ENCODE results near the gene PACSIN3.

PACSIN3 gene

DNA sequence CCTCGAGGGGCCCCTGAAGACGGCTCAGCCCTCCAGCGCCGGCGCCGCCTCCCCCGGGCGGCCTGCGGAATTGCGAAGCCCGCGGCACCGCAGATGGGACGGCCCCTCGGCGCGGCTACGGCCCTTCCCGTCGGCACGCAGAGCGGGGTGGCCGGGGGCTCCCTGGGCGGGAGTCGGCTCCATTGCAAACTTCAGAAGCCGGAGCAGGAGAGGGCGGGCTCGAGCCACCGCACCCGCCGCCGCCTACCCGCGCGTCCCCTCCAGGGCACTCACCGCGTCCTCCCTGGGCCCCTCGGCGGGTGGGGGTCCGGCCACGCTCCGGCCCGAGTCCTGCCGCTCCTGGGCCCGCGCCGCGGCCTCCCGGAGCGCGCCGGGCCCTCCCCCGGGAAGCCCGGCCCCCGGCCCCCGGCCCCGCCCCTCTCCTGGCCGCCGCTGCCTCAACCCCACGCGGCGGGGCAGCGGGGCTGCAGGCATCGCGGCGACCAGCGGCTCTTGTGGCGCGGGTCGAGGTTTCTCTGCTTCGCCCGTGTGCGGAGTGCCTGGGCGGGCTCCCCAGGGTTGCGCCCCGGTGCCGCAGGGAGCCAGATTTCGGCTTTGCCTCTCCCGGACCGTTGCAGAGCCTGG, at the start of gene PACSIN3:
PACSIN3 (minus strand) TSS at position 359 of the 624 bp plus-strand sequence. CDS start 3,707 bp downstream, outside the sequence.
- peak; percentile 43 to 80 for DNase-seq (ENCODE audit: low spot score in 2 of 2)
- Histone ChIP-seq H3K27me3 (ENCODE audit: low read depth) (no peaks in the 10 kb centered on the region), H3K4me3 (peak within 1 kb of the TSS; percentile 75), H3K9me3 (no peaks in the 10 kb centered on the region), H3K4me1 (peaks cover 17% of the 10 kb centered on the region), H3K36me3 (replicated peaks) (peaks cover 4% of the 10 kb centered on the region)
- in situ Hi-C loops (cut with MboI; ENCODE audit: low sequenced_read_pairs) = no loop called here

DNA sequence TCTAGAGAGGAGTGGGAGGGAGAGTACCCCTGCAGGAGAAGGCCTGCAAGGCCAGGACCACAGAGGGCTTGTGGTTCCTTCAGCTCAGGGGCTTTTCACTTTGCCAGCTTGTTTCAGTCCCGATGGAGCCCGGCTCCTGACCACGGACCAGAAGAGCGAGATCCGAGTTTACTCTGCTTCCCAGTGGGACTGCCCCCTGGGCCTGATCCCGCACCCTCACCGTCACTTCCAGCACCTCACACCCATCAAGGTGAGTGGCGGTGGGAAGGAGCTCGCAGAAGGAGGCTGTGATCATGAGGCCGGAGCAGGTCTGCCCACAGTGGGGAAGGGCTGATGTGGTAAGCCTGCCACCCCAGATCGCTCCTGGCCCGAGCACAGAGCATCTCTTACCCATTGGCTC, 48.9 kb upstream of the PACSIN3 start:
- no peaks in the 10 kb centered on the region for H3K4me1 ChIP-seq
- no peak for DNase-seq (ENCODE audit: low spot score in 2 of 2)
- peaks cover 45% of the 10 kb centered on the region for H3K36me3 ChIP-seq (replicated peaks)
- in situ Hi-C loops (cut with MboI; ENCODE audit: low sequenced_read_pairs) = no loop called here
- no peaks in the 10 kb centered on the region for H3K27me3 ChIP-seq (ENCODE audit: low read depth)
- no peak overlapping the region for H3K4me3 ChIP-seq
- no peaks in the 10 kb centered on the region for H3K9me3 ChIP-seq

DNA sequence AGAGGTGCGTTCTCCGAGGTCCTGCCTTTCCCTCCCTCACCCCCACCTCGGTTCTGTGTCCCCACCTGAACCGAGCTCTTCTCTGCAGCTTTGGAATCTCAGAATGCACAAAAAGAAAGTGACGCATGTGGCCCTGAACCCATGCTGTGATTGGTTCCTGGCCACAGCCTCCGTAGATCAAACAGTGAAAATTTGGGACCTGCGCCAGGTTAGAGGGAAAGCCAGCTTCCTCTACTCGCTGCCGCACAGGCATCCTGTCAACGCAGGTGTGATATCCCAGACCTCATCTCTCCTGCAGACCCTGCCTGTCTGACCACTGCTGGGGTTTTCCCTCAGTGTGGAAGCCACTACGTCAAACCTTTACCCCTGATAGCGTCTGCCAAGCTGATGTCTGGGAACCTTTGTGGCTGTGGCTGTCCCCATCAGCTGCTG, 48.5 kb upstream of the PACSIN3 start:
- DNase-seq (ENCODE audit: low spot score in 2 of 2) = no peak
- H3K4me3 ChIP-seq = no peak overlapping the region
- in situ Hi-C loops (cut with MboI; ENCODE audit: low sequenced_read_pairs) = no loop called here
- H3K4me1 ChIP-seq = no peaks in the 10 kb centered on the region
- no peaks in the 10 kb centered on the region for H3K9me3 ChIP-seq
- no peaks in the 10 kb centered on the region for H3K27me3 ChIP-seq (ENCODE audit: low read depth)
- H3K36me3 ChIP-seq (replicated peaks) = peaks cover 40% of the 10 kb centered on the region

DNA sequence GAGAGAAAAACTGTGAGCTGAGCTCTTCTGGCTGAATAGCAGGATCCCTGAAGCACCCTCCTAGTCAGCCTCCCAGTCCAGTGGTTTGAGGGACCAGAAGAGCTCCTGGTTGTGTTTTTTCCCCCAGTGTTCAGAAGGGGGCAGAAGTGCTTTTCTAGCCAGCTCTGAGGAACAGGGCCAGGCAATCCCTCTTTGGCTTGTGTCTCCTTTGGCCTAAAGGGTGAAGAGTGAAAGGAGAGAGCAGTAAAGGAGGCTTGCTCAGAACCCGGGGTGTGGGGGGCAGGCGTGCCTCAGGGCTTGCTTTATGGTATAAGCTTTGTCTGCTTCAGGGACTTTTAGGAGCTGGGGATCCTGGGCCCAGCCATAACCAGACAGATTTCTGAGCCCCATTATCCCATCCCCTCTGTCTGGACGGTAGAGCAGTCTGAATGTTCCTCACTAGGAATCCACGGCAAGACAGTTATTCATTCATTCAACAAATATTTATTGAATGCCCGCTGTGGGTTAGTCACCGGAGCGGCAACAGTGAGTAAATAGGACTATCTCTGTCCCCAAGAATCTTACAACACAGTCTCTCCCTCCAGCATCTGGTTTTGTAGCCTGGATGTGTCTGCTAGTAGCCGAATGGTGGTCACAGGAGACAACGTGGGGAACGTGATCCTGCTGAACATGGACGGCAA, 47.9 kb upstream of the PACSIN3 start:
- Histone ChIP-seq H3K9me3 (no peaks in the 10 kb centered on the region), H3K36me3 (replicated peaks) (peaks cover 35% of the 10 kb centered on the region), H3K4me1 (no peaks in the 10 kb centered on the region), H3K4me3 (no peak overlapping the region), H3K27me3 (ENCODE audit: low read depth) (no peaks in the 10 kb centered on the region)
- in situ Hi-C loops (cut with MboI; ENCODE audit: low sequenced_read_pairs) = no loop called here
- no peak for DNase-seq (ENCODE audit: low spot score in 2 of 2)

DNA sequence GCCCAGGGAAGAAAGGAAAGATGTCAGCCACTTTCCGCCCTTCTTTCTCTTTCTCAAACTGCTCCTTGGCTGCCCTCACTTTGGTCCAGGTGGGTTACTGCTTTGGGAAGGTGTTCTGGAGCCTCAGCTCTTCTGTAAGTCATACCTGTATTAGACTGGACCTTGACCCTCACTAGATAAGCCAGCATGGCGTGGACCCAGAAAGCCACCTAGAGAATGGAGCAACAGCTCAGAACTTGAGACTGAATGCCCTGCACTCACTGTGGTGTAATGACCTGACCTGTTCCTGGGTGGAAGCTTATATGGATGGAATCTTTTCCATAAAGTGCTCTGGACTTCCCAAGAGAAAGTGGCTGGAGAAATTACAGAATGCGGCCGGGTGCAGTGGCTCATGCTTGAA, 46.8 kb upstream of the PACSIN3 start:
- H3K27me3 ChIP-seq (ENCODE audit: low read depth) = no peaks in the 10 kb centered on the region
- H3K9me3 ChIP-seq = no peaks in the 10 kb centered on the region
- H3K4me3 ChIP-seq = no peak overlapping the region
- no peaks in the 10 kb centered on the region for H3K4me1 ChIP-seq
- in situ Hi-C loops (cut with MboI; ENCODE audit: low sequenced_read_pairs) = no loop called here
- H3K36me3 ChIP-seq (replicated peaks) = peaks cover 28% of the 10 kb centered on the region
- DNase-seq (ENCODE audit: low spot score in 2 of 2) = no peak

- no peaks in the 10 kb centered on the region for H3K9me3 ChIP-seq
- no peaks in the 10 kb centered on the region for H3K4me1 ChIP-seq
- in situ Hi-C loops (cut with MboI; ENCODE audit: low sequenced_read_pairs) = no loop called here
- DNase-seq (ENCODE audit: low spot score in 2 of 2) = no peak
- H3K36me3 ChIP-seq (replicated peaks) = peaks cover 26% of the 10 kb centered on the region
- no peak overlapping the region for H3K4me3 ChIP-seq
- H3K27me3 ChIP-seq (ENCODE audit: low read depth) = no peaks in the 10 kb centered on the region
Measured at GRCh38 chr11:47229161-47229560, 42.9 kb upstream of the PACSIN3 start.

GRCh38 chr11:47225552-47226400, 39.5 kb upstream of the PACSIN3 start:
- no peak overlapping the region for H3K4me3 ChIP-seq
- H3K9me3 ChIP-seq = no peaks in the 10 kb centered on the region
- H3K36me3 ChIP-seq (replicated peaks) = peaks cover 34% of the 10 kb centered on the region
- H3K27me3 ChIP-seq (ENCODE audit: low read depth) = no peaks in the 10 kb centered on the region
- DNase-seq (ENCODE audit: low spot score in 2 of 2) = no peak
- in situ Hi-C loops (cut with MboI; ENCODE audit: low sequenced_read_pairs) = no loop called here
- H3K4me1 ChIP-seq = no peaks in the 10 kb centered on the region

DNA sequence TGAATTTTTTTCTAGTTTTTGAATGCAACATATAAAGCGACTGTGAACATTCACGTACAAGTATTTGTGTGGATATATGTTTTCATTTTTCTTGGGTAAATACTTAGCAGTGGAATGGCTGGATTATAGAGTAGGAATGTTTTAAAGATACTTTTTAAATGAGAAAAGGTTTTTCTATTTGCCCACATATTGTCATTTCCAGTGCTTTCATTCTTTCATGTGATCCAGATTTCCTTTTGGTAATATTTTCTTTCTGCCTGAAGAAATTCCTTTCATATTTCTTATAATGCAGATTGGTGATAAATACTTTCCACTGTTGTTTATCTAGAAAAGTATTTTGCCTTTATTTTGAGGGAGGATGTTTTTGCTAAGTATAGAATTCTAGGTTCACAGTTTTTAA, 36.5 kb upstream of the PACSIN3 start:
- Histone ChIP-seq H3K4me3 (no peak overlapping the region), H3K9me3 (no peaks in the 10 kb centered on the region), H3K4me1 (peaks cover 2% of the 10 kb centered on the region; the same call in 1 of the 2 replicates), H3K27me3 (ENCODE audit: low read depth) (no peaks in the 10 kb centered on the region), H3K36me3 (replicated peaks) (peaks cover 48% of the 10 kb centered on the region)
- DNase-seq (ENCODE audit: low spot score in 2 of 2) = no peak
- in situ Hi-C loops (cut with MboI; ENCODE audit: low sequenced_read_pairs) = no loop called here

- in situ Hi-C loops (cut with MboI; ENCODE audit: low sequenced_read_pairs) = no loop called here
- DNase-seq (ENCODE audit: low spot score in 2 of 2) = no peak
- H3K36me3 ChIP-seq (replicated peaks) = peaks cover 46% of the 10 kb centered on the region
Measured at GRCh38 chr11:47220401-47220821, 34.2 kb upstream of the PACSIN3 start.

DNA sequence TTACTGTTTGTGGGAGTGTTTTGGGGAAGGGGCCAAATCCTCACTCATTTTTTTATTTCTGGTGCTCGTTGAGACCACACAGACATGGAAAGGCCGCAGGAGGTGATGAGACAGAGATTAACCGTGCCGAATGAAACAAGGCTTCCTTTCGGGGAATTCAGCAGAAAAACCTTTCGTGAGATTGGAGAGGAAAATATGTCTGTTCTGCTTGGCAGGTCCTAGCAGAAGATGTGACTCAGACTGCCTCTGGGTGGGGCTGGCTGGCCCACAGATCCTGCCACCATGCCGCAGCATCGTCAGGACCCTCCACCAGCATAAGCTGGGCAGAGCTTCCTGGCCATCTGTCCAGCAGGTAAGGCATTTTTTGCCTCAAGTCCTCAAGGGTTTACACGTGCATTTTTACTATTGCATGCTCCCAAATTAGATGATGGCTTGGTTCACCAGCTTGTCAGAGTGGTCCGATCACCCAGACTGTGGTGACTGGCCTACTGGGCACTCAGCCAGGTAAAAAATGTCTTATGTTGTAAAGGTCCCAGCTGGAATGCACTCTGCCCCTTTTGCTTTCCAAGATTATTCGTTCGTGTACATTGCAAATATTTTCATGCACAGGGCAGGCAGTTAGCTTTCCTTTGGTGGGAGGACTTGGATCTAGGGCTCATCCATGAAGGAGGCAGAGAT, 30.0 kb upstream of the PACSIN3 start:
- H3K27me3 ChIP-seq (ENCODE audit: low read depth) = no peaks in the 10 kb centered on the region
- peak; percentile 54 to 58 for DNase-seq (ENCODE audit: low spot score in 2 of 2)
- H3K9me3 ChIP-seq = no peaks in the 10 kb centered on the region
- H3K4me3 ChIP-seq = peak overlapping the region; percentile 58
- peaks cover 20% of the 10 kb centered on the region for H3K4me1 ChIP-seq
- in situ Hi-C loops (cut with MboI; ENCODE audit: low sequenced_read_pairs) = no loop called here
- H3K36me3 ChIP-seq (replicated peaks) = peaks cover 34% of the 10 kb centered on the region

More at GRCh38 chr11:47220401-47220821, 34.2 kb upstream of the PACSIN3 start:
- Histone ChIP-seq H3K4me1 (peaks cover 15% of the 10 kb centered on the region), H3K9me3 (no peaks in the 10 kb centered on the region), H3K4me3 (no peak overlapping the region), H3K27me3 (ENCODE audit: low read depth) (no peaks in the 10 kb centered on the region)

- peaks cover 26% of the 10 kb centered on the region for H3K36me3 ChIP-seq (replicated peaks)
- in situ Hi-C loops (cut with MboI; ENCODE audit: low sequenced_read_pairs) = no loop called here
- H3K4me3 ChIP-seq = peak overlapping the region; percentile 58
- 0 out of 2 replicates have a peak, but pooled peaks cover 1% of the 10 kb centered on the region for H3K9me3 ChIP-seq
- DNase-seq (ENCODE audit: low spot score in 2 of 2) = peak in 1 of 2 experiments; percentile 11
- peaks cover 20% of the 10 kb centered on the region for H3K4me1 ChIP-seq
- H3K27me3 ChIP-seq (ENCODE audit: low read depth) = no peaks in the 10 kb centered on the region
Measured at GRCh38 chr11:47215366-47215910, 29.2 kb upstream of the PACSIN3 start.

DNA sequence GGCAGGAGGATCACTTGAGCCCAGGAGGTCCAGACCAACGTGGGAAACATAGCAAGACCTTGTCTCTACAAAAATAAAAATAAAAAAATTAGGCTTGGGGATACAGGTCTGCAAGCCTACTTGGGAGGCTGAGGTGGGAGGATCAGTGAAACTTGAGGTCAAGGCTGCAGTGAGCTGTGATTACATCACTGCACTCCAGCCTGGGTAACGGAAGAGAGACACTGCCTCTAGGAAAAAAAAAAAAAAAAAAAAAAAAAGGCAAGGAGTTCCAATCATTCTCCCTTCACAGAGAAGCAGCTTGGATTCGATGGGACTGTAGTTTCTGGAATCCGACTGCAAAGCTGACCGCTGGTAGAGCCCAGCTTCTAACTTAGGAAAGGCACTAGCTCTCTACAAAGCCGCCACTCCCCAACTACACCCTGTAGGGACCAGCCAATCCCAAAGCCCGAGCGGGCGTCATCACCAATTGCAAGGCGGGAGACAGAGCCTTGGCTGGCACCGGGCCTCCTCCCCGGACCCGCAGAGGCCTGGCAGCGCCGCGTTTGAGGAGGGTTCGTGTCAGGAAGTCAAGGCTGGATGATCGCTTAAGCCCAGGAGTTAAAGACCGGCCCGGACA, 27.8 kb upstream of the PACSIN3 start:
- H3K4me3 ChIP-seq = peak overlapping the region; percentile 58
- DNase-seq (ENCODE audit: low spot score in 2 of 2) = peak; percentile 73 to 91
- H3K4me1 ChIP-seq = peaks cover 18% of the 10 kb centered on the region
- H3K36me3 ChIP-seq (replicated peaks) = peaks cover 14% of the 10 kb centered on the region
- in situ Hi-C loops (cut with MboI; ENCODE audit: low sequenced_read_pairs) = no loop called here
- no peaks in the 10 kb centered on the region for H3K27me3 ChIP-seq (ENCODE audit: low read depth)
- H3K9me3 ChIP-seq = 0 out of 2 replicates have a peak, but pooled peaks cover 2% of the 10 kb centered on the region

DNA sequence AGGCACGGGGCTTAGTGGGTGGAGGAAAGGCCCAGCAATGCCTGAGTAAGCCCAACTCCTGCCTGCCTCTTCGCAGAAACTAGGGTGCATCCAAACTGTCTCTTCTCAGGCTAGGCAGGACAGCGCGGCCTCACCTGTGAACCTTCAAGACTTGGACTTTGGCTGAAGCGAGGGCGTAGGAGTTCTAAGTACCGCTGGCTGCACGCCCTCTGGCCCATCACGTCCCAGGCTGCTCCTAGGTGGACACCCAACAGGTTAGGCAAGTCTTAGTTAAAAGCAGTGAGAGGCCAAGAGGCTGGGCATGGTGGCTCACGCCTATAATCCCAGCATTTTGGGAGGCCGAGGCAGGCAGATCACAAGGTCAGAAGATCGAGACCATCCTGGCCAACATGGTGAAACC, 26.7 kb upstream of the PACSIN3 start:
- H3K4me3 ChIP-seq = no peak overlapping the region
- in situ Hi-C loops (cut with MboI; ENCODE audit: low sequenced_read_pairs) = no loop called here
- H3K36me3 ChIP-seq (replicated peaks) = peaks cover 11% of the 10 kb centered on the region
- DNase-seq (ENCODE audit: low spot score in 2 of 2) = no peak
- no peaks in the 10 kb centered on the region for H3K27me3 ChIP-seq (ENCODE audit: low read depth)
- H3K9me3 ChIP-seq = 0 out of 2 replicates have a peak, but pooled peaks cover 2% of the 10 kb centered on the region
- H3K4me1 ChIP-seq = peaks cover 18% of the 10 kb centered on the region
